ENCODE data around the gene SDK1. TPM values are rescaled to one million over a fixed set of nuclear protein-coding genes. Genes with fewer than 3 reads are reported as not detected.

SDK1 gene
- polyA plus RNA-seq, 4 donors: 0.27 to 5.0 (median 2.1) TPM; not detected in 1

- H3K4me3 ChIP-seq (ENCODE audit: low read depth in 1 of 3, low read length in 3 of 3): no peak overlapping the region
- no peaks in the 10 kb centered on the region for H3K4me1 ChIP-seq (ENCODE audit: control insufficient read depth in 3 of 3, insufficient read depth in 2 of 3, low read depth in 1 of 3, low read length in 2 of 3)
- FAIRE-seq (no peak), DNase-seq (peak in 1 of 2 donors; percentile 15)
- no peaks in the 10 kb centered on the region for H3K9me3 ChIP-seq (ENCODE audit: control insufficient read depth in 2 of 2, insufficient read depth in 1 of 2, low read depth in 1 of 2, low read length in 1 of 2)
- H3K36me3 ChIP-seq (ENCODE audit: control insufficient read depth in 3 of 3, insufficient read depth in 2 of 3, low read depth in 1 of 3, low read length in 3 of 3): no peaks in the 10 kb centered on the region
- 54 to 61% (median 60%) methylated on average over 9 of the region's 9 CpGs for WGBS, 3 donors
- no peaks in the 10 kb centered on the region for H3K27me3 ChIP-seq (ENCODE audit: control insufficient read depth in 3 of 3, insufficient read depth in 3 of 3, low read length in 3 of 3)
- peak overlapping the region in 2 of 3 donors; percentile 33 to 74 for H3K27ac ChIP-seq (ENCODE audit: low read depth in 1 of 3, low read length in 2 of 3)
Measured at GRCh38 chr7:3267966-3268690, 32.9 kb upstream of the SDK1 start.

GRCh38 chr7:3270362-3270761, 30.7 kb upstream of the SDK1 start:
- H3K36me3 ChIP-seq (ENCODE audit: control insufficient read depth in 3 of 3, insufficient read depth in 2 of 3, low read depth in 1 of 3, low read length in 3 of 3): no peaks in the 10 kb centered on the region
- H3K27ac ChIP-seq (ENCODE audit: low read depth in 1 of 3, low read length in 2 of 3): no peak overlapping the region
- H3K4me3 ChIP-seq (ENCODE audit: low read depth in 1 of 3, low read length in 3 of 3): no peak overlapping the region
- no peaks in the 10 kb centered on the region for H3K4me1 ChIP-seq (ENCODE audit: control insufficient read depth in 3 of 3, insufficient read depth in 2 of 3, low read depth in 1 of 3, low read length in 2 of 3)
- DNase-seq (no peak), FAIRE-seq (no peak)
- H3K27me3 ChIP-seq (ENCODE audit: control insufficient read depth in 3 of 3, insufficient read depth in 3 of 3, low read length in 3 of 3): no peaks in the 10 kb centered on the region
- no peaks in the 10 kb centered on the region for H3K9me3 ChIP-seq (ENCODE audit: control insufficient read depth in 2 of 2, insufficient read depth in 1 of 2, low read depth in 1 of 2, low read length in 1 of 2)

- DNase-seq: no peak
- Histone ChIP-seq H3K4me1 (ENCODE audit: control insufficient read depth in 3 of 3, insufficient read depth in 2 of 3, low read depth in 1 of 3, low read length in 2 of 3) (no peaks in the 10 kb centered on the region), H3K27ac (ENCODE audit: low read depth in 1 of 3, low read length in 2 of 3) (no peak overlapping the region), H3K27me3 (ENCODE audit: control insufficient read depth in 3 of 3, insufficient read depth in 3 of 3, low read length in 3 of 3) (no peaks in the 10 kb centered on the region), H3K36me3 (ENCODE audit: control insufficient read depth in 3 of 3, insufficient read depth in 2 of 3, low read depth in 1 of 3, low read length in 3 of 3) (no peaks in the 10 kb centered on the region), H3K4me3 (ENCODE audit: low read depth in 1 of 3, low read length in 3 of 3) (no peak overlapping the region), H3K9me3 (ENCODE audit: control insufficient read depth in 2 of 2, insufficient read depth in 1 of 2, low read depth in 1 of 2, low read length in 1 of 2) (no peaks in the 10 kb centered on the region)
- WGBS, 3 donors: 75 to 87% (median 76%) methylated on average over 2 of the region's 2 CpGs
- FAIRE-seq: no peak
Measured at GRCh38 chr7:3271298-3271697, 29.8 kb upstream of the SDK1 start.

GRCh38 chr7:3272691-3273141, 28.3 kb upstream of the SDK1 start:
- Histone ChIP-seq H3K9me3 (ENCODE audit: control insufficient read depth in 2 of 2, insufficient read depth in 1 of 2, low read depth in 1 of 2, low read length in 1 of 2) (no peaks in the 10 kb centered on the region), H3K36me3 (ENCODE audit: control insufficient read depth in 3 of 3, insufficient read depth in 2 of 3, low read depth in 1 of 3, low read length in 3 of 3) (no peaks in the 10 kb centered on the region), H3K4me3 (ENCODE audit: low read depth in 1 of 3, low read length in 3 of 3) (no peak overlapping the region), H3K27me3 (ENCODE audit: control insufficient read depth in 3 of 3, insufficient read depth in 3 of 3, low read length in 3 of 3) (no peaks in the 10 kb centered on the region), H3K27ac (ENCODE audit: low read depth in 1 of 3, low read length in 2 of 3) (no peak overlapping the region), H3K4me1 (ENCODE audit: control insufficient read depth in 3 of 3, insufficient read depth in 2 of 3, low read depth in 1 of 3, low read length in 2 of 3) (no peaks in the 10 kb centered on the region)
- 54 to 69% (median 55%) methylated on average over 2 of the region's 2 CpGs for WGBS, 3 donors
- no peak for DNase-seq
- no peak for FAIRE-seq

GRCh38 chr7:3274131-3274530, 26.9 kb upstream of the SDK1 start:
- FAIRE-seq (no peak), DNase-seq (no peak)
- no peaks in the 10 kb centered on the region for H3K4me1 ChIP-seq (ENCODE audit: control insufficient read depth in 3 of 3, insufficient read depth in 2 of 3, low read depth in 1 of 3, low read length in 2 of 3)
- 92 to 95% (median 92%) methylated on average over 1 of the region's 1 CpG for WGBS, 3 donors
- H3K36me3 ChIP-seq (ENCODE audit: control insufficient read depth in 3 of 3, insufficient read depth in 2 of 3, low read depth in 1 of 3, low read length in 3 of 3): no peaks in the 10 kb centered on the region
- no peak overlapping the region for H3K4me3 ChIP-seq (ENCODE audit: low read depth in 1 of 3, low read length in 3 of 3)
- H3K27me3 ChIP-seq (ENCODE audit: control insufficient read depth in 3 of 3, insufficient read depth in 3 of 3, low read length in 3 of 3): no peaks in the 10 kb centered on the region
- H3K27ac ChIP-seq (ENCODE audit: low read depth in 1 of 3, low read length in 2 of 3): no peak overlapping the region
- H3K9me3 ChIP-seq (ENCODE audit: control insufficient read depth in 2 of 2, insufficient read depth in 1 of 2, low read depth in 1 of 2, low read length in 1 of 2): no peaks in the 10 kb centered on the region

- DNase-seq (no peak), FAIRE-seq (no peak)
- Histone ChIP-seq H3K4me1 (ENCODE audit: control insufficient read depth in 3 of 3, insufficient read depth in 2 of 3, low read depth in 1 of 3, low read length in 2 of 3) (no peaks in the 10 kb centered on the region), H3K4me3 (ENCODE audit: low read depth in 1 of 3, low read length in 3 of 3) (no peak overlapping the region), H3K36me3 (ENCODE audit: control insufficient read depth in 3 of 3, insufficient read depth in 2 of 3, low read depth in 1 of 3, low read length in 3 of 3) (no peaks in the 10 kb centered on the region), H3K9me3 (ENCODE audit: control insufficient read depth in 2 of 2, insufficient read depth in 1 of 2, low read depth in 1 of 2, low read length in 1 of 2) (no peaks in the 10 kb centered on the region), H3K27ac (ENCODE audit: low read depth in 1 of 3, low read length in 2 of 3) (no peak overlapping the region), H3K27me3 (ENCODE audit: control insufficient read depth in 3 of 3, insufficient read depth in 3 of 3, low read length in 3 of 3) (no peaks in the 10 kb centered on the region)
- WGBS, 3 donors: 65 to 69% (median 66%) methylated on average over 4 of the region's 4 CpGs
Measured at GRCh38 chr7:3277604-3278572, 23.2 kb upstream of the SDK1 start.

DNA sequence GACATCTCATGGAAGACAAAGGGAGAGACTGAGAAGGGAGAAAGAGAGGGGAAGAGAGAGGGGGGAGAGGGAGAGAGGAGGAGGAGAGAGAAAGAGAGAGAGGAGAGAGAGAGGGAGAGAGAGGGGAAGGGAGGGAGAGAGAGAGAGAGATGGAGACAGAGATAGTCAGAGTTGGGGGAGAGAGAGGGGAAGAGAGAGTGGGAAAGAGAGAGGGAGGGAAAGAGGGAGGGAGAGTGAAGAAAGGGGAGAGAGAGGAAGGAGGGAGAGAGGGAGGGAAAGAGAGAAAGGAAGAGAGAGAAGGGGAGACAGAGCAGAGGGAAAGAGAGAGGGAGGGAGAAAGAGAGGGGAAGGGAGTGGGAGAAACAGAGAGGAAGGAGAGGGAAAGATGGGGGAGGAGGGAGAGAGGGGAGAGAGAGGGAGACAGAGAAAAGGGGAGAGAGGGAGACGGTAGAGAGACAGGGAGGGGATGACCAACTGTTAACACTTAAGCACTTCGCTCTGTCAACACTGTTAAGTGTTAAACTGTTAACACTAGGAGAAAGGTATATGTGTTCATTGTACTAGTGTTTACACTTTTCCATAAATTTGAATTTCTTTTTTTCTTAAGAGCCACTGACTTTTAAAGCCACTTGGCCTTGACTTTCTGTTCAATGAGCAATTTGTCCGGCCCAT, 21.8 kb upstream of the SDK1 start:
- Histone ChIP-seq H3K9me3 (ENCODE audit: control insufficient read depth in 2 of 2, insufficient read depth in 1 of 2, low read depth in 1 of 2, low read length in 1 of 2) (no peaks in the 10 kb centered on the region), H3K27me3 (ENCODE audit: control insufficient read depth in 3 of 3, insufficient read depth in 3 of 3, low read length in 3 of 3) (no peaks in the 10 kb centered on the region), H3K36me3 (ENCODE audit: control insufficient read depth in 3 of 3, insufficient read depth in 2 of 3, low read depth in 1 of 3, low read length in 3 of 3) (no peaks in the 10 kb centered on the region), H3K4me3 (ENCODE audit: low read depth in 1 of 3, low read length in 3 of 3) (no peak overlapping the region), H3K27ac (ENCODE audit: low read depth in 1 of 3, low read length in 2 of 3) (no peak overlapping the region), H3K4me1 (ENCODE audit: control insufficient read depth in 3 of 3, insufficient read depth in 2 of 3, low read depth in 1 of 3, low read length in 2 of 3) (no peaks in the 10 kb centered on the region)
- FAIRE-seq: no peak
- 67 to 74% (median 69%) methylated on average over 3 of the region's 3 CpGs for WGBS, 3 donors
- no peak for DNase-seq

DNA sequence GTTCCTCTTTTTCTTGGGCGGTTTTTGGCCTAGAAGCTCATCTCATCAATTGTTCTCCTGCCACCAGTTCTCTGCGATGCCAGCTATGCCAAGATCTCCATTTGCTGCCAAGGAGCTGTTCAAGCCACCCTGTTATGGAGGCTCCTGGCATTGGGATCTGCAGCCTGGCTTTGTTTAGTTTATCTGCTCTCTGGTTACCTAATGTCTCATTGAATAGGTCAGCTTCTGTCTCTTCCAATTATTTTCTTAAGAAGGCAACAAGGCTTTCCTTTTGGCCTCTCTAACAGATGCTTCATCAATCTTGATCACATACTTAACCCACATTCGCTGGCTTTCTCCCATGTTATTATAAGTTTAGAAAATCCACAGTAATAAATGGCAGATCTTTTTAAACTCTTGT, 20.6 kb upstream of the SDK1 start:
- Histone ChIP-seq H3K27me3 (ENCODE audit: control insufficient read depth in 3 of 3, insufficient read depth in 3 of 3, low read length in 3 of 3) (no peaks in the 10 kb centered on the region), H3K4me3 (ENCODE audit: low read depth in 1 of 3, low read length in 3 of 3) (no peak overlapping the region), H3K9me3 (ENCODE audit: control insufficient read depth in 2 of 2, insufficient read depth in 1 of 2, low read depth in 1 of 2, low read length in 1 of 2) (no peaks in the 10 kb centered on the region), H3K27ac (ENCODE audit: low read depth in 1 of 3, low read length in 2 of 3) (no peak overlapping the region), H3K36me3 (ENCODE audit: control insufficient read depth in 3 of 3, insufficient read depth in 2 of 3, low read depth in 1 of 3, low read length in 3 of 3) (no peaks in the 10 kb centered on the region), H3K4me1 (ENCODE audit: control insufficient read depth in 3 of 3, insufficient read depth in 2 of 3, low read depth in 1 of 3, low read length in 2 of 3) (no peaks in the 10 kb centered on the region)
- FAIRE-seq: no peak
- no peak for DNase-seq
- WGBS, 3 donors: 75 to 88% (median 85%) methylated on average over 3 of the region's 3 CpGs

All from small intestine (tissue), 7 donors.